LNCaP clone FGC (cell line): ENCODE results near the gene GPR108.
A peak's percentile ranks its signal among the peaks of the same experiment; 100 is the strongest.

Experiments used
- DNase-seq: peaks from one replicate; pipeline ENCODE4 v3.0.0-alpha.2; 2011; ENCODE audit warnings: low read depth
- H3K4me3 ChIP-seq: 2 replicates; pipeline ENCODE4 v1.5.1; 2011; ENCODE audit warnings: mild to moderate bottlenecking, low read depth, low read length, control low read depth
- CTCF ChIP-seq: IDR thresholded peaks from 2 replicates; pipeline ENCODE4 v1.5.1; 2012; ENCODE audit warnings: mild to moderate bottlenecking; ENCODE audit not compliant: control insufficient read depth, insufficient read depth; ENCODE audit errors: extremely low read depth

Gene GPR108

GRCh38 chr19:6733338-6734095 is 3.9 kb downstream of the GPR108 start:
- no peak overlapping the region for H3K4me3 ChIP-seq
- DNase-seq: no peak
- peak; percentile 27 for TF ChIP-seq CTCF

GRCh38 chr19:6732803-6733337 is 4.5 kb downstream of the GPR108 start:
- TF ChIP-seq CTCF: no peak
- no peak overlapping the region for H3K4me3 ChIP-seq
- DNase-seq: no peak

GRCh38 chr19:6731822-6732221 is 5.6 kb downstream of the GPR108 start:
- no peak for TF ChIP-seq CTCF
- no peak overlapping the region for H3K4me3 ChIP-seq
- DNase-seq: no peak

GRCh38 chr19:6730941-6731670 is 6.3 kb downstream of the GPR108 start:
- DNase-seq: no peak
- H3K4me3 ChIP-seq: no peak overlapping the region
- no peak for TF ChIP-seq CTCF

- DNase-seq: no peak
Observed at GRCh38 chr19:6730153-6730804, 7.1 kb downstream of the GPR108 start.

More at GRCh38 chr19:6730153-6730804, 7.1 kb downstream of the GPR108 start:
- no peak overlapping the region for H3K4me3 ChIP-seq
- TF ChIP-seq CTCF: no peak
